Endothelial cell of umbilical vein (primary cell): Measurements from ENCODE around the gene SPIB. TPM values are rescaled to one million over a fixed set of nuclear protein-coding genes. Genes with fewer than 3 reads are reported as not detected.

ENCODE experiments used
- Bru-seq: library from RNA; stranded (reverse); fragments of 400-500 nt; gene quantifications from one replicate; lab custom pipeline; 2021; lab: Mats Ljungman, UMichigan
- BruChase-seq, 2 experiments: library from RNA; stranded (reverse); fragments of 400-500 nt; gene quantifications; one replicate each; lab custom pipeline; 2021; lab: Mats Ljungman, UMichigan
- BruUV-seq: library from RNA; stranded (reverse); fragments of 400-500 nt; replicated peaks from 2 replicates; lab custom pipeline; 2021; lab: Mats Ljungman, UMichigan
- CTCF ChIA-PET: fragments of 300-600, 350-600 bp; sonication (Branson Sonifier 250); formaldehyde crosslinking; loops from one replicate; lab custom pipeline; 2021; ENCODE audit warnings: antibody characterized with exemption, inconsistent platforms; lab: Charles Lee
- POLR2A ChIA-PET: fragments of 300-600, 350-600 bp; sonication (Branson Sonifier 250); formaldehyde crosslinking; loops from one replicate; lab custom pipeline; 2021; ENCODE audit warnings: antibody characterized with exemption, inconsistent platforms; lab: Charles Lee
- DNase-seq: peaks from one replicate; pipeline ENCODE4 v3.0.0-alpha.2; 2011; ENCODE audit warnings: low read depth, low spot score
- FAIRE-seq: peaks from 2 replicates; lab custom pipeline; 2011; peaks lifted over from hg19 to GRCh38; lab: Jason Lieb, UNC
- H2AFZ ChIP-seq: 2 replicates; pipeline ENCODE4 v1.6.0; 2012; ENCODE audit warnings: low read depth, low read length, control low read depth, inconsistent platforms
- H3K27ac ChIP-seq: 2 replicates; pipeline ENCODE4 v1.5.1; 2011; ENCODE audit warnings: low read depth, mild to moderate bottlenecking, control low read depth, low read length, moderate library complexity; ENCODE audit not compliant: insufficient read depth
- H3K27me3 ChIP-seq, 2 experiments: 2 replicates each; pipeline versions ENCODE4 v1.6.0 to v1.6.1; 2011; ENCODE audit warnings: low read length in 2 of 2, mixed read lengths in 1 of 2; ENCODE audit not compliant: control insufficient read depth in 2 of 2, insufficient read depth in 2 of 2
- H3K36me3 ChIP-seq, 2 experiments: 2 replicates in 1 of 2; 3 replicates in 1 of 2; pipeline ENCODE4 v1.5.1; 2011; ENCODE audit warnings: low read length in 2 of 2, mild to moderate bottlenecking in 1 of 2, moderate library complexity in 1 of 2; ENCODE audit not compliant: control insufficient read depth in 2 of 2, insufficient read depth in 2 of 2; ENCODE audit errors: extremely low read depth in 1 of 2
- H3K4me1 ChIP-seq: 3 replicates; pipeline ENCODE4 v1.5.1; 2011; ENCODE audit warnings: mild to moderate bottlenecking, low read length; ENCODE audit not compliant: control insufficient read depth, insufficient read depth; ENCODE audit errors: extremely low read depth
- H3K4me2 ChIP-seq: 2 replicates; pipeline ENCODE4 v1.6.1; 2011; ENCODE audit warnings: low read length, control low read depth, mixed read lengths; ENCODE audit not compliant: insufficient read depth
- H3K4me3 ChIP-seq, 3 experiments: fragments of 200-600 bp in 1 of 3; sonication (generic), shearing (Covaris generic) in 1 of 3; replicated peaks in 1 of 3; 2 replicates each; pipeline ENCODE4 v1.5.1; 2011 to 2016; ENCODE audit warnings: control low read depth in 3 of 3, low read length in 3 of 3, mild to moderate bottlenecking in 2 of 3, inconsistent platforms in 1 of 3, low read depth in 1 of 3, moderate library complexity in 1 of 3; ENCODE audit not compliant: insufficient read depth in 1 of 3
- H3K79me2 ChIP-seq: 2 replicates; pipeline ENCODE4 v1.6.0; 2012; ENCODE audit warnings: low read length, inconsistent platforms; ENCODE audit not compliant: control insufficient read depth, insufficient read depth
- H3K9ac ChIP-seq: replicated peaks from 2 replicates; pipeline ENCODE3; 2011; ENCODE audit warnings: low read length, control low read depth; ENCODE audit not compliant: insufficient read depth; ENCODE audit errors: extremely low read depth
- H3K9me1 ChIP-seq: replicated peaks from 3 replicates; pipeline ENCODE4 v1.6.0; 2011; ENCODE audit warnings: mild to moderate bottlenecking, low read length; ENCODE audit not compliant: control insufficient read depth, insufficient read depth; ENCODE audit errors: extremely low read depth
- H3K9me3 ChIP-seq: replicated peaks from 2 replicates; pipeline ENCODE4 v1.5.1; 2012; ENCODE audit warnings: low read length, inconsistent platforms; ENCODE audit not compliant: control insufficient read depth, insufficient read depth
- H4K20me1 ChIP-seq: replicated peaks from 2 replicates; pipeline ENCODE3; 2011; ENCODE audit warnings: mild to moderate bottlenecking, low read length; ENCODE audit not compliant: control insufficient read depth, insufficient read depth; ENCODE audit errors: extremely low read depth
- CTCF ChIP-seq, 2 donors: IDR thresholded peaks; 1 replicate in 1 of 2; 2 replicates in 1 of 2; pipeline ENCODE4 v1.5.1; 2011; ENCODE audit warnings: low read length in 2 of 2, mild to moderate bottlenecking in 2 of 2, moderate library complexity in 2 of 2, control low read depth in 1 of 2, inconsistent platforms in 1 of 2, low read depth in 1 of 2; ENCODE audit not compliant: insufficient read depth in 1 of 2; ENCODE audit errors: extremely low read depth in 1 of 2
- EZH2 ChIP-seq: IDR thresholded peaks from 2 replicates; pipeline ENCODE4 v1.6.1; 2012; ENCODE audit warnings: borderline replicate concordance, low read depth, mild to moderate bottlenecking, moderate library complexity, low read length, inconsistent platforms; ENCODE audit not compliant: severe bottlenecking
- FOS ChIP-seq: IDR thresholded peaks from 2 replicates; pipeline ENCODE4 v1.6.1; 2011; ENCODE audit warnings: mild to moderate bottlenecking, low read length, moderate library complexity, borderline replicate concordance; ENCODE audit not compliant: insufficient read depth
- GATA2 ChIP-seq: IDR thresholded peaks from 2 replicates; pipeline ENCODE4 v1.7.0; 2011; ENCODE audit warnings: low read depth, mild to moderate bottlenecking, moderate library complexity, mixed read lengths, low read length; ENCODE audit not compliant: insufficient read length, insufficient read depth
- JUN ChIP-seq: IDR thresholded peaks from 2 replicates; pipeline ENCODE4 v1.6.1; 2011; ENCODE audit warnings: borderline replicate concordance, low read depth; ENCODE audit not compliant: insufficient read length, insufficient read depth
- MAX ChIP-seq: IDR thresholded peaks from 2 replicates; pipeline ENCODE4 v1.6.1; 2011; ENCODE audit not compliant: insufficient read depth, insufficient read length
- MYC ChIP-seq: IDR thresholded peaks from one replicate; pipeline ENCODE4 v1.6.1; 2011; ENCODE audit warnings: mild to moderate bottlenecking, low read depth, low read length
- POLR2A ChIP-seq: IDR thresholded peaks from 2 replicates; pipeline ENCODE4 v1.6.1; 2012; ENCODE audit warnings: low read depth, mild to moderate bottlenecking, control low read depth, low read length
- POLR2AphosphoS5 ChIP-seq: IDR thresholded peaks from 2 replicates; pipeline ENCODE4 v1.6.1; 2012; ENCODE audit warnings: low read depth, mild to moderate bottlenecking, control low read depth, low read length, moderate library complexity; ENCODE audit not compliant: insufficient read depth
- dilution Hi-C: fragments of 300-500 bp; cut with MboI; formaldehyde crosslinking; loops from one replicate; pipeline ENCODE4 v1.15.0; 2019; ENCODE audit warnings: low sequenced_read_pairs; ENCODE audit not compliant: extremely low pct_ligation_motif_present
- intact Hi-C: fragments of 100-400 bp; cut with micrococcal nuclease; formaldehyde crosslinking; loops from one replicate; pipeline ENCODE4 v1.10.0; 2022
- long read RNA-seq: library from polyadenylated mRNA; stranded (forward); transcript quantifications from one replicate; pipeline ENCODE4 v2.0.0, GENCODE V29; 2021
- polyA minus RNA-seq, 3 experiments: library from RNA; depleted of rRNA, polyadenylated mRNA; stranded (reverse); fragments of >200 nt; gene quantifications; 1 replicate in 1 of 3; 2 replicates in 2 of 3; pipeline ENCODE4 v1.2.3, GENCODE V29; 2011
- polyA plus RNA-seq, 4 experiments: library from polyadenylated mRNA; depleted of rRNA in 3 of 4; stranded (reverse) in 3 of 4; unstranded in 1 of 4; fragments of >200 nt; gene quantifications; 2 replicates each; pipeline versions ENCODE4 v1.2.1 to v1.2.3, GENCODE V29; 2011 to 2012; ENCODE audit warnings: missing spikeins in 1 of 4
- total RNA-seq: library from RNA; stranded (reverse); gene quantifications from 2 replicates; pipeline ENCODE4 v1.2.3, GENCODE V29; 2021

The SPIB gene
- not detected in 2 replicates for total RNA-seq
- not detected in 2 replicates for polyA plus RNA-seq
- 0.01 TPM in 1 of 2 replicates, not detected in the other for polyA plus RNA-seq (2011; cell fraction: cytosol; rRNA removed)
- polyA plus RNA-seq (2011; cell fraction: nucleus; rRNA removed) = not detected in 2 replicates
- polyA plus RNA-seq (2012) = not detected in 2 replicates
- polyA minus RNA-seq = not detected in 2 replicates
- not detected for polyA minus RNA-seq (2011; cell fraction: cytosol; rRNA and poly(A)+ RNA removed)
- polyA minus RNA-seq (2011; cell fraction: nucleus; rRNA and poly(A)+ RNA removed) = not detected in 2 replicates
- Bru-seq, nascent RNA = not detected
- BruChase-seq, experiment 1, labeled RNA remaining after a 6-hour chase = percentile 15 among the genes with signal in this experiment
- BruChase-seq, experiment 2, labeled RNA remaining after a 2-hour chase = not detected
- long read RNA-seq = 0 reads

DNA sequence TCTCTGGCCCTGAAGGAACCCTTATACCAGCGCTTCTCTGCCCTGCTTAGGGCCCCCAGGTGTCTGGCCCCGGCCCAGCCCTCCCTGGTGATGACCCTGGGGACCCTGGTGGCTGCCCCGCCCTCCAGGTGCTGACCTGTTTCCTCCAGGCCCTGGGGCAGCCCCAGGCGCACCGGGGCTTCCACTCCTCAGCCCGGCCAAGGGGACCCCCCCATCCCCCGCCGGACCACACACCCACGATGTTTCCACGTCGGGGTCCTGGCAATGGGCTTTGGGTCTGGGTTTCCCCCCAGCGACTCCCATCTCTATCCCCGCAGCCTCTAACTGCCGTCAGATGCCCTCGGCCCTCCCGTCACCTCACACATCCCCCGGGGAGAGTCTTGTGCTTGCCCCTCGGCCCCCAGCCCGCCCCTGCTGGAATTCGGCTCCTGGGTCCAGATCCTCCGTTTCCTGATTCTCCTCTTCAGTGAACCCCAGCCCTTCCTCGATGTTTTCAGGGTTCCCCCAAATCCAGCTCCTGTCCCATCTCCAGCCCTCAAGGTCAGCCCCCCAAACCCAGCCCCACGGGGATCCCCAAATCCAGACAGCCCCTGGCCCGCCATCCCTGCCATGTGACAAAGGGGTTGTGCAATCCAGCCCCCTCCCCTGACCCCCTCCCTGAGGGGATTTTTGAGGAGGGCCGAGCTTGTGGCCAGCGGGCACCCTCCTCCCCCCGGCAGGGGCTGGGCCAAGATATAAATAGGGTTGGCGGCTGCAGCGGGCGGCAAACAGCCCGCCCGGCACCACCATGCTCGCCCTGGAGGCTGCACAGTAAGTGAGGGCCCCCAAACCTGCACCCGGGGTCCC lies at the start of gene SPIB:
SPIB (plus strand) TSS at position 763 of the 846 bp plus-strand sequence; CDS start at position 788, 25 bp downstream.
- Histone ChIP-seq H3K27me3 (peaks cover 15 to 21% of the 10 kb centered on the region in 2 experiments), H3K27ac (no peak within 1 kb of the TSS), H3K79me2 (no peaks in the 10 kb centered on the region), H3K9me1 (no peaks in the 10 kb centered on the region), H3K4me2 (no peak within 1 kb of the TSS), H4K20me1 (no peaks in the 10 kb centered on the region), H3K9ac (no peak within 1 kb of the TSS), H3K36me3 (peaks cover 0 to 3% of the 10 kb centered on the region in 2 experiments), H2AFZ (no peak within 1 kb of the TSS), H3K9me3 (no peaks in the 10 kb centered on the region), H3K4me1 (no peaks in the 10 kb centered on the region), H3K4me3 (no peak within 1 kb of the TSS)
- dilution Hi-C loops = no loop called here
- CTCF ChIA-PET = no interaction called here
- DNase-seq (no peak), FAIRE-seq (no peak)
- BruUV-seq = no TSS peak
- POLR2A ChIA-PET = interaction anchor here (0.6 kb wide), 1 partner anchor 39 kb away, joined by 5 read pairs; no protein-coding TSS in a partner anchor
- intact Hi-C loops = no loop called here
- TF ChIP-seq FOS = no peak
- no peak for TF ChIP-seq EZH2
- TF ChIP-seq POLR2AphosphoS5 = no peak
- no peak for TF ChIP-seq CTCF (IDR thresholded peaks at IDR 0.05; ENCODE audit: extremely low read depth in 1 of 2, insufficient read depth in 1 of 2, low read depth in 1 of 2, low read length in 2 of 2)
- no peak for TF ChIP-seq JUN
- no peak for TF ChIP-seq GATA2
- TF ChIP-seq MYC = no peak
- TF ChIP-seq POLR2A = no peak
- no peak for TF ChIP-seq MAX
